Loucy (cell line): ENCODE measurements around the gene IRF2BPL.

ENCODE experiments used
- H2AFZ ChIP-seq: fragments of 200-600 bp; sonication (generic); 2 replicates; pipeline ENCODE4 v1.6.0; 2016; ENCODE audit warnings: antibody characterized with exemption, mild to moderate bottlenecking, low read length, moderate library complexity
- H3F3A ChIP-seq: fragments of 200-600 bp; 2 replicates; pipeline ENCODE4 v1.6.0; 2016; ENCODE audit warnings: antibody characterized with exemption, low read depth, mild to moderate bottlenecking
- H3K27me3 ChIP-seq: fragments of 200-600 bp; sonication (generic); 2 replicates; pipeline ENCODE4 v1.6.1; 2014; ENCODE audit warnings: low read length, mild to moderate bottlenecking; ENCODE audit not compliant: insufficient read depth, poor library complexity, severe bottlenecking
- H3K36me3 ChIP-seq: fragments of 200-600 bp; sonication (generic); 2 replicates; pipeline ENCODE4 v1.6.1; 2016; ENCODE audit warnings: low read length; ENCODE audit not compliant: insufficient read depth
- H3K4me1 ChIP-seq: fragments of 200-600 bp; sonication (generic); 2 replicates; pipeline ENCODE4 v1.5.1; 2014; ENCODE audit warnings: low read length, mild to moderate bottlenecking; ENCODE audit not compliant: insufficient read depth, poor library complexity, severe bottlenecking
- H3K4me2 ChIP-seq: fragments of 200-600 bp; sonication (generic); 2 replicates; pipeline ENCODE4 v1.6.0; 2014; ENCODE audit warnings: antibody characterized with exemption, low read length, low read depth, mild to moderate bottlenecking; ENCODE audit not compliant: poor library complexity, severe bottlenecking
- H3K4me3 ChIP-seq: fragments of 200-600 bp; sonication (generic); 2 replicates; pipeline ENCODE4 v1.5.1; 2014; ENCODE audit warnings: low read length, mild to moderate bottlenecking, mixed read lengths; ENCODE audit not compliant: poor library complexity, severe bottlenecking
- H3K79me2 ChIP-seq: fragments of 200-600 bp; sonication (generic); 2 replicates; pipeline ENCODE4 v1.6.1; 2014; ENCODE audit warnings: low read length; ENCODE audit not compliant: insufficient read depth
- H3K9ac ChIP-seq: fragments of 200-600 bp; sonication (generic); 2 replicates; pipeline ENCODE4 v1.6.0; 2014; ENCODE audit warnings: mild to moderate bottlenecking, low read depth, low read length, moderate library complexity; ENCODE audit not compliant: poor library complexity, severe bottlenecking
- H3K9me2 ChIP-seq: fragments of 200-600 bp; sonication (generic); replicated peaks from 2 replicates; pipeline ENCODE4 v1.6.1; 2016; ENCODE audit warnings: low read depth, low read length, mixed read lengths
- H3K9me3 ChIP-seq: fragments of 200-600 bp; sonication (generic); 2 replicates; pipeline ENCODE4 v1.6.1; 2014; ENCODE audit warnings: mild to moderate bottlenecking, antibody characterized with exemption, low read length, low read depth; ENCODE audit not compliant: insufficient read depth
- H4K20me1 ChIP-seq: fragments of 200-600 bp; sonication (generic); 2 replicates; pipeline ENCODE4 v1.6.0; 2014; ENCODE audit warnings: antibody characterized with exemption, low read length, mild to moderate bottlenecking; ENCODE audit not compliant: insufficient read depth, poor library complexity, severe bottlenecking
- CTCF ChIP-seq: fragments of 200-600 bp; sonication (generic); conservative IDR thresholded peaks from 2 replicates; pipeline ENCODE4 v1.5.1; 2014; ENCODE audit warnings: mild to moderate bottlenecking, antibody characterized with exemption, low read length
- EZH2phosphoT487 ChIP-seq: fragments of 200-600 bp; IDR thresholded peaks from 2 replicates; pipeline ENCODE4 v1.6.1; 2018; ENCODE audit warnings: antibody characterized with exemption, mild to moderate bottlenecking, moderate library complexity, borderline replicate concordance

Gene IRF2BPL

GRCh38 chr14:77032844-77033621 is 4.5 kb upstream of the IRF2BPL start:
- Histone ChIP-seq H3K4me2 (peak overlapping the region; percentile 87), H3K27me3 (no peaks in the 10 kb centered on the region), H3K4me3 (peak overlapping the region; percentile 82), H3K9me2 (no peaks in the 10 kb centered on the region), H2AFZ (0 out of 2 replicates have a peak overlapping the region, but pooled peaks have one; percentile 42), H3K79me2 (peaks cover 21% of the 10 kb centered on the region; the same call in 1 of the 2 replicates), H4K20me1 (no peaks in the 10 kb centered on the region), H3K36me3 (no peaks in the 10 kb centered on the region), H3K4me1 (peaks cover 53% of the 10 kb centered on the region), H3K9ac (peak overlapping the region; percentile 95), H3K9me3 (no peaks in the 10 kb centered on the region), H3F3A (peaks cover 16% of the 10 kb centered on the region)
- TF ChIP-seq CTCF (no peak), EZH2phosphoT487 (no peak)

- no peak for TF ChIP-seq CTCF
- no peak for TF ChIP-seq EZH2phosphoT487
- peaks cover 47% of the 10 kb centered on the region for H3K4me1 ChIP-seq
- no peak overlapping the region for H2AFZ ChIP-seq
- H3K36me3 ChIP-seq: no peaks in the 10 kb centered on the region
- H3K4me2 ChIP-seq: peak overlapping the region; percentile 87
- H4K20me1 ChIP-seq: no peaks in the 10 kb centered on the region
- H3K9me2 ChIP-seq: no peaks in the 10 kb centered on the region
- peaks cover 12% of the 10 kb centered on the region for H3F3A ChIP-seq
- peaks cover 27% of the 10 kb centered on the region; the same call in 1 of the 2 replicates for H3K79me2 ChIP-seq
- no peaks in the 10 kb centered on the region for H3K27me3 ChIP-seq
- peak overlapping the region; percentile 95 for H3K9ac ChIP-seq
- no peaks in the 10 kb centered on the region for H3K9me3 ChIP-seq
- peak overlapping the region; percentile 82 for H3K4me3 ChIP-seq
Measured at GRCh38 chr14:77032491-77032843, 4.0 kb upstream of the IRF2BPL start.

- Histone ChIP-seq H3K79me2 (peaks cover 31% of the 10 kb centered on the region), H3F3A (peaks cover 7% of the 10 kb centered on the region; the same call in 1 of the 2 replicates), H3K9me2 (no peaks in the 10 kb centered on the region), H3K27me3 (no peaks in the 10 kb centered on the region), H3K4me2 (peak overlapping the region; percentile 87), H3K36me3 (no peaks in the 10 kb centered on the region), H2AFZ (no peak overlapping the region), H3K4me3 (no peak overlapping the region), H3K4me1 (peaks cover 42% of the 10 kb centered on the region), H4K20me1 (peaks cover 2% of the 10 kb centered on the region), H3K9ac (peak overlapping the region; percentile 95), H3K9me3 (no peaks in the 10 kb centered on the region)
- TF ChIP-seq CTCF (no peak), EZH2phosphoT487 (no peak)
Measured at GRCh38 chr14:77031759-77032490, 3.4 kb upstream of the IRF2BPL start.
